IMR-90 (cell line): ENCODE results near the gene AKAP7. TPM values are rescaled to one million over a fixed set of nuclear protein-coding genes. Genes with fewer than 3 reads are reported as not detected.

Source experiments
- ATAC-seq: fragments of 200-7000 bp; cut with Tn5 transposase; 2 replicates; pipeline ENCODE4 v1.9.1; 2020; ENCODE audit warnings: low read depth, mild to moderate bottlenecking, moderate library complexity
- BruUV-seq: library from RNA; stranded (reverse); fragments of 400-500 nt; replicated peaks from 2 replicates; lab custom pipeline; 2021; lab: Mats Ljungman, UMichigan
- CTCF ChIA-PET: fragments of 300-600 bp; formaldehyde crosslinking; extraction: SDS; loops from one replicate; lab custom pipeline; 2021; ENCODE audit warnings: antibody characterized with exemption; lab: Yijun Ruan, JAX
- POLR2A ChIA-PET: fragments of 300-600 bp; sonication (Branson Sonifier 250); formaldehyde crosslinking; loops from one replicate; lab custom pipeline; 2022; ENCODE audit warnings: antibody characterized with exemption; ENCODE audit not compliant: unreplicated experiment; lab: Charles Lee
- DNase-seq: peaks from one replicate; pipeline ENCODE4 v3.0.0; 2013
- H2AFZ ChIP-seq: replicated peaks from 2 replicates; pipeline ENCODE3; 2013; ENCODE audit warnings: low read length, mild to moderate bottlenecking; ENCODE audit not compliant: poor library complexity
- H2AK5ac ChIP-seq: 2 replicates; pipeline ENCODE4 v1.6.1; 2013; ENCODE audit warnings: low read depth, low read length, inconsistent platforms
- H2AK9ac ChIP-seq: replicated peaks from 2 replicates; pipeline ENCODE3; 2013; ENCODE audit warnings: mild to moderate bottlenecking, low read depth, low read length, moderate library complexity; ENCODE audit not compliant: poor library complexity
- H2BK120ac ChIP-seq: 2 replicates; pipeline ENCODE4 v1.6.1; 2013; ENCODE audit warnings: low read depth, low read length, inconsistent platforms
- H2BK15ac ChIP-seq: 3 replicates; pipeline ENCODE4 v1.6.1; 2013; ENCODE audit warnings: low read depth, low read length, inconsistent platforms
- H2BK20ac ChIP-seq: 2 replicates; pipeline ENCODE4 v1.6.1; 2013; ENCODE audit warnings: low read depth, mild to moderate bottlenecking, inconsistent platforms, low read length, moderate library complexity
- H2BK5ac ChIP-seq: 2 replicates; pipeline ENCODE4 v1.6.1; 2013; ENCODE audit warnings: mild to moderate bottlenecking, low read depth, low read length, inconsistent platforms; ENCODE audit not compliant: poor library complexity, severe bottlenecking
- H3K14ac ChIP-seq: replicated peaks from 2 replicates; pipeline ENCODE4 v1.6.1; 2013; ENCODE audit warnings: low read depth, low read length, inconsistent platforms
- H3K18ac ChIP-seq: 2 replicates; pipeline ENCODE4 v1.6.1; 2013; ENCODE audit warnings: low read depth, low read length, control low read depth
- H3K23ac ChIP-seq: 2 replicates; pipeline ENCODE4 v1.6.1; 2013; ENCODE audit warnings: low read depth, low read length, inconsistent platforms
- H3K27ac ChIP-seq: 2 replicates; pipeline ENCODE4 v1.5.1; 2013; ENCODE audit warnings: mild to moderate bottlenecking, control low read depth, low read length; ENCODE audit not compliant: insufficient read depth
- H3K27me3 ChIP-seq: 2 replicates; pipeline ENCODE4 v1.6.1; 2013; ENCODE audit warnings: low read length; ENCODE audit not compliant: control insufficient read depth, insufficient read depth
- H3K36me3 ChIP-seq: 2 replicates; pipeline ENCODE4 v1.6.1; 2013; ENCODE audit warnings: low read length, mixed read lengths; ENCODE audit not compliant: control insufficient read depth, insufficient read depth
- H3K4ac ChIP-seq: 2 replicates; pipeline ENCODE4 v1.6.1; 2013; ENCODE audit warnings: low read depth, low read length, inconsistent platforms
- H3K4me1 ChIP-seq: 2 replicates; pipeline ENCODE4 v1.6.1; 2013; ENCODE audit warnings: low read length, mixed read lengths; ENCODE audit not compliant: control insufficient read depth, insufficient read depth
- H3K4me2 ChIP-seq: 2 replicates; pipeline ENCODE4 v1.6.1; 2013; ENCODE audit warnings: low read depth, mild to moderate bottlenecking, control low read depth, low read length, moderate library complexity
- H3K4me3 ChIP-seq: 2 replicates; pipeline ENCODE4 v1.5.1; 2013; ENCODE audit warnings: low read depth, mild to moderate bottlenecking, control low read depth, low read length, moderate library complexity; ENCODE audit not compliant: insufficient read depth
- H3K56ac ChIP-seq: 2 replicates; pipeline ENCODE4 v1.6.1; 2013; ENCODE audit warnings: low read length, inconsistent platforms; ENCODE audit not compliant: insufficient read depth; ENCODE audit errors: extremely low read depth
- H3K79me1 ChIP-seq, 2 experiments: 2 replicates each; pipeline ENCODE4 v1.6.1; 2013; ENCODE audit warnings: low read length in 2 of 2, inconsistent platforms in 1 of 2, low read depth in 1 of 2
- H3K9ac ChIP-seq: 2 replicates; pipeline ENCODE4 v1.6.1; 2013; ENCODE audit warnings: low read depth, low read length, control low read depth
- H3K9me1 ChIP-seq: 2 replicates; pipeline ENCODE4 v1.6.1; 2013; ENCODE audit warnings: low read length, inconsistent platforms; ENCODE audit not compliant: insufficient read depth
- H3K9me3 ChIP-seq: 2 replicates; pipeline ENCODE4 v1.6.1; 2013; ENCODE audit warnings: low read length; ENCODE audit not compliant: control insufficient read depth, insufficient read depth
- H4K20me1 ChIP-seq: 2 replicates; pipeline ENCODE4 v1.6.1; 2013; ENCODE audit warnings: low read length, inconsistent platforms; ENCODE audit not compliant: insufficient read depth
- H4K5ac ChIP-seq: 2 replicates; pipeline ENCODE4 v1.6.1; 2013; ENCODE audit warnings: mild to moderate bottlenecking, low read depth, low read length, control low read depth
- H4K8ac ChIP-seq, 2 experiments: 2 replicates each; pipeline ENCODE4 v1.6.1; 2013; ENCODE audit warnings: low read depth in 2 of 2, low read length in 2 of 2, control low read depth in 1 of 2, inconsistent platforms in 1 of 2
- H4K91ac ChIP-seq: 2 replicates; pipeline ENCODE4 v1.6.1; 2013; ENCODE audit warnings: low read depth, low read length, inconsistent platforms; ENCODE audit not compliant: insufficient read depth
- BHLHE40 ChIP-seq: fragments of 150-350 bp; IDR thresholded peaks from 2 replicates; pipeline ENCODE4 v1.6.1; 2016; ENCODE audit warnings: mild to moderate bottlenecking, low read depth, low read length
- CEBPB ChIP-seq: IDR thresholded peaks from 2 replicates; pipeline ENCODE4 v1.6.1; 2012; ENCODE audit warnings: low read depth, low read length, improper control_type of control experiment
- CHD1 ChIP-seq: IDR thresholded peaks from 2 replicates; pipeline ENCODE4 v1.6.1; 2012; ENCODE audit warnings: low read depth, low read length, improper control_type of control experiment
- FOS ChIP-seq: fragments of 150-350 bp; IDR thresholded peaks from 2 replicates; pipeline ENCODE4 v1.6.1; 2016; ENCODE audit warnings: low read depth, low read length
- MAFK ChIP-seq: IDR thresholded peaks from 2 replicates; pipeline ENCODE4 v1.6.1; 2012; ENCODE audit warnings: low read depth, low read length, improper control_type of control experiment
- MAZ ChIP-seq: IDR thresholded peaks from 2 replicates; pipeline ENCODE4 v1.6.1; 2012; ENCODE audit warnings: low read depth, mild to moderate bottlenecking, low read length, improper control_type of control experiment, moderate library complexity, borderline replicate concordance
- MXI1 ChIP-seq: IDR thresholded peaks from 2 replicates; pipeline ENCODE4 v1.6.1; 2012; ENCODE audit warnings: low read depth, mild to moderate bottlenecking, low read length, moderate library complexity, borderline replicate concordance
- NFE2L2 ChIP-seq: fragments of 150-350 bp; IDR thresholded peaks from 2 replicates; pipeline ENCODE4 v1.6.1; 2016; ENCODE audit warnings: low read depth, mild to moderate bottlenecking, low read length
- POLR2A ChIP-seq: IDR thresholded peaks from 2 replicates; pipeline ENCODE4 v1.6.1; 2012; ENCODE audit warnings: mild to moderate bottlenecking, low read depth, low read length
- RAD21 ChIP-seq: IDR thresholded peaks from 2 replicates; pipeline ENCODE4 v1.6.1; 2012; ENCODE audit warnings: low read length, improper control_type of control experiment
- RCOR1 ChIP-seq: IDR thresholded peaks from 2 replicates; pipeline ENCODE4 v1.6.1; 2012; ENCODE audit warnings: mild to moderate bottlenecking, low read length, improper control_type of control experiment; ENCODE audit not compliant: insufficient replicate concordance
- SMC3 ChIP-seq: fragments of 150-350 bp; IDR thresholded peaks from 2 replicates; pipeline ENCODE4 v1.6.1; 2016; ENCODE audit warnings: low read depth, mild to moderate bottlenecking, antibody characterized with exemption, low read length, moderate library complexity
- WGBS, 2 experiments: methylation state at CpG; one replicate each; pipeline versions ENCODE4 v1.1.5 to v1.1.7; 2013; ENCODE audit warnings: missing lambda C conversion rate in 2 of 2; ENCODE audit not compliant: insufficient read length in 1 of 2; ENCODE audit errors: extremely low coverage in 2 of 2; 5-methylcytosine and 5-hydroxymethylcytosine counted together
- dilution Hi-C: fragments of 300-500 bp; cut with HindIII; formaldehyde crosslinking; loops from one replicate; pipeline ENCODE4 v1.14.3; 2018; ENCODE audit warnings: low sequenced_read_pairs; ENCODE audit not compliant: unreplicated experiment
- in situ Hi-C: fragments of 300-500 bp; cut with MboI; formaldehyde crosslinking; loops from 3 replicates; pipeline ENCODE4 v1.14.3; 2019; ENCODE audit warnings: low sequenced_read_pairs, inconsistent platforms, mixed read lengths
- intact Hi-C: fragments of 100-400 bp; cut with micrococcal nuclease; formaldehyde crosslinking; loops from 2 replicates; pipeline ENCODE4 v1.10.0; 2022
- polyA plus RNA-seq, 3 experiments: library from polyadenylated mRNA; depleted of rRNA; stranded (reverse); fragments of >200 nt; gene quantifications; 2 replicates each; pipeline ENCODE4 v1.2.3, GENCODE V29; 2012; ENCODE audit warnings: low replicate concordance in 1 of 3
- total RNA-seq: library from RNA; depleted of rRNA; stranded (reverse); fragments of >200 nt; gene quantifications from 2 replicates; pipeline ENCODE4 v1.2.3, GENCODE V29; 2012
- TF ChIP-seq, protein P1 (sequence below): conservative IDR thresholded peaks from 2 replicates; pipeline ENCODE4 v1.5.1; 2012; ENCODE audit warnings: mild to moderate bottlenecking, low read depth, low read length, improper control_type of control experiment
- TF ChIP-seq, protein P2 (sequence below): fragments of 150-350 bp; IDR thresholded peaks from 2 replicates; pipeline ENCODE4 v1.6.1; 2017; ENCODE audit warnings: mild to moderate bottlenecking, antibody characterized with exemption, low read length, low read depth
- TF ChIP-seq, protein P3 (sequence below): fragments of 150-350 bp; IDR thresholded peaks from 2 replicates; pipeline ENCODE4 v1.6.1; 2016; ENCODE audit warnings: low read depth, mild to moderate bottlenecking, low read length, moderate library complexity, borderline replicate concordance

The AKAP7 gene
- total and polyA plus RNA-seq, 2 of the 4 experiments (the other 2 are of a cell fraction), result 0.54 to 1.1 TPM

- POLR2A ChIA-PET, result no interaction called here
These were observed 135.3 kb downstream of the AKAP7 start for GRCh38 chr6:131270534-131270933.

More at GRCh38 chr6:131270534-131270933, 135.3 kb downstream of the AKAP7 start:
- Histone ChIP-seq H3K56ac (no peak overlapping the region), H3K9ac (no peak overlapping the region), H2BK5ac (no peak overlapping the region), H3K27me3 (no peaks in the 10 kb centered on the region), H4K8ac (no peak overlapping the region), H2BK15ac (no peak overlapping the region), H3K23ac (no peak overlapping the region), H4K5ac (no peak overlapping the region), H3K4me3 (no peak overlapping the region), H2AFZ (no peak overlapping the region), H2AK9ac (no peak overlapping the region), H3K9me3 (no peaks in the 10 kb centered on the region), H3K9me1 (0 out of 2 replicates have a peak, but pooled peaks cover 3% of the 10 kb centered on the region), H4K20me1 (no peaks in the 10 kb centered on the region), H3K36me3 (no peaks in the 10 kb centered on the region), H3K27ac (no peak overlapping the region), H3K79me1 (no peaks in the 10 kb centered on the region), H3K4ac (no peak overlapping the region), H3K4me1 (peaks cover 3% of the 10 kb centered on the region), H4K91ac (no peak overlapping the region), H2BK120ac (no peak overlapping the region), H2AK5ac (no peak overlapping the region), H3K14ac (no peak overlapping the region), H3K4me2 (no peak overlapping the region), H3K18ac (no peak overlapping the region), H2BK20ac (no peak overlapping the region)
- no TSS peak for BruUV-seq
- dilution Hi-C loops (no loop called here), in situ Hi-C loops (no loop called here), intact Hi-C loops (no loop called here)
- WGBS, 2 experiments, result no CpG with 5 or more reads among the region's 3 CpGs
- ATAC-seq, result no peak
- TF ChIP-seq MXI1 (no peak), MAFK (no peak), FOS (no peak), SMC3 (no peak), RCOR1 (no peak), MAZ (no peak), CEBPB (no peak), RAD21 (no peak), POLR2A (no peak), BHLHE40 (no peak), NFE2L2 (no peak), CHD1 (no peak)
- TF ChIP-seq, protein P1, sequence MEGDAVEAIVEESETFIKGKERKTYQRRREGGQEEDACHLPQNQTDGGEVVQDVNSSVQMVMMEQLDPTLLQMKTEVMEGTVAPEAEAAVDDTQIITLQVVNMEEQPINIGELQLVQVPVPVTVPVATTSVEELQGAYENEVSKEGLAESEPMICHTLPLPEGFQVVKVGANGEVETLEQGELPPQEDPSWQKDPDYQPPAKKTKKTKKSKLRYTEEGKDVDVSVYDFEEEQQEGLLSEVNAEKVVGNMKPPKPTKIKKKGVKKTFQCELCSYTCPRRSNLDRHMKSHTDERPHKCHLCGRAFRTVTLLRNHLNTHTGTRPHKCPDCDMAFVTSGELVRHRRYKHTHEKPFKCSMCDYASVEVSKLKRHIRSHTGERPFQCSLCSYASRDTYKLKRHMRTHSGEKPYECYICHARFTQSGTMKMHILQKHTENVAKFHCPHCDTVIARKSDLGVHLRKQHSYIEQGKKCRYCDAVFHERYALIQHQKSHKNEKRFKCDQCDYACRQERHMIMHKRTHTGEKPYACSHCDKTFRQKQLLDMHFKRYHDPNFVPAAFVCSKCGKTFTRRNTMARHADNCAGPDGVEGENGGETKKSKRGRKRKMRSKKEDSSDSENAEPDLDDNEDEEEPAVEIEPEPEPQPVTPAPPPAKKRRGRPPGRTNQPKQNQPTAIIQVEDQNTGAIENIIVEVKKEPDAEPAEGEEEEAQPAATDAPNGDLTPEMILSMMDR, result no peak
- TF ChIP-seq, protein P2, sequence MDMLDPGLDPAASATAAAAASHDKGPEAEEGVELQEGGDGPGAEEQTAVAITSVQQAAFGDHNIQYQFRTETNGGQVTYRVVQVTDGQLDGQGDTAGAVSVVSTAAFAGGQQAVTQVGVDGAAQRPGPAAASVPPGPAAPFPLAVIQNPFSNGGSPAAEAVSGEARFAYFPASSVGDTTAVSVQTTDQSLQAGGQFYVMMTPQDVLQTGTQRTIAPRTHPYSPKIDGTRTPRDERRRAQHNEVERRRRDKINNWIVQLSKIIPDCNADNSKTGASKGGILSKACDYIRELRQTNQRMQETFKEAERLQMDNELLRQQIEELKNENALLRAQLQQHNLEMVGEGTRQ, result no peak
- TF ChIP-seq, protein P3, sequence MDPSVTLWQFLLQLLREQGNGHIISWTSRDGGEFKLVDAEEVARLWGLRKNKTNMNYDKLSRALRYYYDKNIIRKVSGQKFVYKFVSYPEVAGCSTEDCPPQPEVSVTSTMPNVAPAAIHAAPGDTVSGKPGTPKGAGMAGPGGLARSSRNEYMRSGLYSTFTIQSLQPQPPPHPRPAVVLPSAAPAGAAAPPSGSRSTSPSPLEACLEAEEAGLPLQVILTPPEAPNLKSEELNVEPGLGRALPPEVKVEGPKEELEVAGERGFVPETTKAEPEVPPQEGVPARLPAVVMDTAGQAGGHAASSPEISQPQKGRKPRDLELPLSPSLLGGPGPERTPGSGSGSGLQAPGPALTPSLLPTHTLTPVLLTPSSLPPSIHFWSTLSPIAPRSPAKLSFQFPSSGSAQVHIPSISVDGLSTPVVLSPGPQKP, result no peak
- CTCF ChIA-PET, result interaction anchor here (1.0 kb wide), 1 partner anchor 20 kb away, joined by 3 read pairs; no protein-coding TSS in a partner anchor
- DNase-seq, result no peak
